ENCODE measurements around the gene VAV2. TPM values are rescaled to one million over a fixed set of nuclear protein-coding genes. Genes with fewer than 3 reads are reported as not detected.

Gene VAV2
- total and polyA plus RNA-seq, 8 donors, result 25.3 to 44.1 (median 35.5) TPM

DNA sequence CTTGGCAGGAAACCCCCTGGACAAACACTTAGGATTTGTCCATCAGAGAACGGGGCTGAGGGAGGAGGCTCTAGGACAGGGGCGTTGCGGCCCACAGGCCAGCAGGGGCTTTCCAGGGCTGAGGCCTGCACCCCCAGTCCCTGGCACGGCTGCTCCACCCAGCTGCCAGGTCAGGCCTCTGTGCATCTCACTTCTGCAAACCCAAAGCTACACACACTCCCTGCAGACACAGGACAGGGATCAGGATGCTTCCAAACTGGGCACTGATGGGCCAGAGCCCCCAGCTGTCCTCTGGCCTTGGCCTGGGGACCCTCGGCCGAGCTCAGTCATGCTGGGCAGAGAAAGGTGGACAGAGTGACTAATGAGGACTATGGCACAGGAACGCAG, 147.7 kb downstream of the VAV2 start:
- no peaks in the 10 kb centered on the region for H3K27me3 ChIP-seq
- peaks cover 7 to 21% of the 10 kb centered on the region in 2 donors for H3K4me1 ChIP-seq
- peak in 1 of 4 donors; percentile 51 for DNase-seq
- no peaks in the 10 kb centered on the region for H3K9me3 ChIP-seq
- peak overlapping the region; percentile 70 to 83 for H3K27ac ChIP-seq
- no peaks in the 10 kb centered on the region for H3K36me3 ChIP-seq
- no peak for ATAC-seq
- intact Hi-C loops (cut with DNase I), result no loop called here
- TF ChIP-seq CTCF (IDR thresholded peaks at IDR 0.05), result no peak
- peak overlapping the region in 1 of 2 donors; percentile 20 for H3K4me3 ChIP-seq

GRCh38 chr9:133843751-133844397, 148.2 kb downstream of the VAV2 start:
- intact Hi-C loops (cut with DNase I), result no loop called here
- DNase-seq, result peak in 1 of 4 donors; percentile 52
- H3K9me3 ChIP-seq, result no peaks in the 10 kb centered on the region
- TF ChIP-seq CTCF (IDR thresholded peaks at IDR 0.05), result no peak
- no peak for ATAC-seq
- H3K36me3 ChIP-seq, result no peaks in the 10 kb centered on the region
- peaks cover 7 to 21% of the 10 kb centered on the region in 2 donors for H3K4me1 ChIP-seq
- peak overlapping the region in 1 of 2 donors; percentile 83 for H3K27ac ChIP-seq
- no peaks in the 10 kb centered on the region for H3K27me3 ChIP-seq
- no peak overlapping the region for H3K4me3 ChIP-seq

GRCh38 chr9:133843250-133843649, 148.9 kb downstream of the VAV2 start:
- peaks cover 7 to 21% of the 10 kb centered on the region in 2 donors for H3K4me1 ChIP-seq
- H3K4me3 ChIP-seq, result no peak overlapping the region
- intact Hi-C loops (cut with DNase I), result no loop called here
- no peak for ATAC-seq
- no peak for DNase-seq
- no peaks in the 10 kb centered on the region for H3K9me3 ChIP-seq
- TF ChIP-seq CTCF (IDR thresholded peaks at IDR 0.05), result no peak
- H3K27me3 ChIP-seq, result no peaks in the 10 kb centered on the region
- no peak overlapping the region for H3K27ac ChIP-seq
- H3K36me3 ChIP-seq, result no peaks in the 10 kb centered on the region

DNA sequence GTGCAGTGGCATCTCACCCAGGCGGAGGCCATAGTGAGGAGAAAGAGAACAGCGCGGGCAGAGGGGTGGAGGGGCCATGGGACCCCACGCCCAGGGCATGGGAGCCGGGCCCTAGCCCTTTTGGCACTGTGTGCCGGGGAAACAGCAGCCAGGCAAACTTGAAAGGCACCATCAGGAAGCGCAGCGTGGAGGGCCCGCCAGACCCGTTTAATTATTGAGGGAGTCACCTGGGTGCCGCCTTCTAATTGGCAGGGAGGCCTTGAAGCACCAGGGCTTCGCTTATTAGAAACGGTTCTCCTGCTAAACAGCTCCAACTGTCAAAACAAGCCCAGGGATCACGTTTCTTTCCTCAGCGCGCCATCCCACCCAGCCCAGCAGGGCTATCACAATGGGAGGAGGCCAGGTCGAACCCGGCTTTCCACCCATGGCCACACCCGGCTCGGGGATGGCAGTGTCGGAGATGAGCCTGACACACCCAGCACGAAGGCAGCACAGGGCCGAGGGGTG, 149.3 kb downstream of the VAV2 start:
- DNase-seq, result peak in 1 of 4 donors; percentile 75

More for the DNA sequence above, 149.3 kb downstream of the VAV2 start:
- no peak for ATAC-seq
- TF ChIP-seq CTCF (IDR thresholded peaks at IDR 0.05), result no peak
- H3K27ac ChIP-seq, result no peak overlapping the region
- no peak overlapping the region for H3K4me3 ChIP-seq
- intact Hi-C loops (cut with DNase I), result no loop called here
- H3K9me3 ChIP-seq, result no peaks in the 10 kb centered on the region
- H3K4me1 ChIP-seq, result peaks cover 7 to 21% of the 10 kb centered on the region in 2 donors
- H3K27me3 ChIP-seq, result no peaks in the 10 kb centered on the region
- no peaks in the 10 kb centered on the region for H3K36me3 ChIP-seq

Data from left lung (tissue), 10 donors.